Stimulated activated CD4-positive, alpha-beta T cell treated with anti-CD3 and anti-CD28 coated beads, Interleukin-12 subunit alpha, Interleukin-12 subunit beta, amount 100 ng/mL, for 4 hours (primary cell): ENCODE data around the gene SPINK8.
"Not testable (repeated sequence)": the region's sequence is repeated elsewhere in the genome, so short reads cannot be mapped to it uniquely, and the experiment has no call there.

Experiments used
- DNase-seq: peaks from one replicate; pipeline ENCODE4 v3.0.0-alpha.2; 2020

SPINK8 gene

GRCh38 chr3:48275287-48276027, 58.0 kb downstream of the SPINK8 start:
- no peak for DNase-seq

GRCh38 chr3:48274452-48274851, 59.0 kb downstream of the SPINK8 start:
- DNase-seq: no peak

- peak; percentile 31 for DNase-seq
Observed at GRCh38 chr3:48273594-48274211, 59.8 kb downstream of the SPINK8 start.

- DNase-seq: no peak
Observed at GRCh38 chr3:48271763-48272498, 61.5 kb downstream of the SPINK8 start.

- DNase-seq: not testable (repeated sequence)
Observed at GRCh38 chr3:48271223-48271622, 62.2 kb downstream of the SPINK8 start.

- DNase-seq: no peak
Observed at GRCh38 chr3:48270306-48270705, 63.2 kb downstream of the SPINK8 start.

- DNase-seq: no peak
Observed at GRCh38 chr3:48269592-48269991, 63.9 kb downstream of the SPINK8 start.

GRCh38 chr3:48268936-48269561, 64.4 kb downstream of the SPINK8 start:
- DNase-seq: peak; percentile 45

GRCh38 chr3:48268381-48268935, 65.0 kb downstream of the SPINK8 start:
- DNase-seq: peak; percentile 77

- no peak for DNase-seq
Observed at GRCh38 chr3:48267782-48268181, 65.7 kb downstream of the SPINK8 start.

- DNase-seq: no peak
Observed at GRCh38 chr3:48258530-48258929, 74.9 kb downstream of the SPINK8 start.
